SHP77 treated with DMSO at 0.1 percent for 48 hours (cell line): Measurements from ENCODE around the gene SCMH1.
"Not testable (repeated sequence)": the region's sequence is repeated elsewhere in the genome, so short reads cannot be mapped to it uniquely, and the experiment has no call there.

Experiments used
- DNase-seq: peaks from one replicate; lab custom pipeline; 2025; lab: John Stamatoyannopoulos, UW

The SCMH1 gene

GRCh38 chr1:41249319-41249718 is 7.2 kb upstream of the SCMH1 start:
- no peak for DNase-seq

GRCh38 chr1:41246568-41246967 is 4.5 kb upstream of the SCMH1 start:
- no peak for DNase-seq

- no peak for DNase-seq
These were observed 3.6 kb upstream of the SCMH1 start for GRCh38 chr1:41245659-41246058.

- DNase-seq, result no peak
These were observed 926 bp upstream of the SCMH1 start for GRCh38 chr1:41243079-41243385.

GRCh38 chr1:41242342-41243078 is 404 bp upstream of the SCMH1 start:
- DNase-seq, result no peak

- no peak for DNase-seq
These were observed 755 bp downstream of the SCMH1 start for GRCh38 chr1:41241354-41241748.

- DNase-seq, result no peak
These were observed 1.2 kb downstream of the SCMH1 start for GRCh38 chr1:41240781-41241353.

- DNase-seq, result no peak
These were observed 2.0 kb downstream of the SCMH1 start for GRCh38 chr1:41239988-41240610.

GRCh38 chr1:41238311-41238988 is 3.7 kb downstream of the SCMH1 start:
- DNase-seq, result no peak

- DNase-seq, result no peak
These were observed 5.3 kb downstream of the SCMH1 start for GRCh38 chr1:41236781-41237180.

GRCh38 chr1:41235893-41236292 is 6.2 kb downstream of the SCMH1 start:
- DNase-seq, result no peak

- no peak for DNase-seq
These were observed 8.4 kb downstream of the SCMH1 start for GRCh38 chr1:41233708-41234107.

- DNase-seq, result no peak
These were observed 9.8 kb downstream of the SCMH1 start for GRCh38 chr1:41232305-41232704.

- no peak for DNase-seq
These were observed 11.4 kb downstream of the SCMH1 start for GRCh38 chr1:41230656-41231055.

- DNase-seq, result not testable (repeated sequence)
These were observed 12.9 kb downstream of the SCMH1 start for GRCh38 chr1:41229219-41229618.

- DNase-seq, result no peak
These were observed 15.2 kb downstream of the SCMH1 start for GRCh38 chr1:41226815-41227434.

- DNase-seq, result no peak
These were observed 16.6 kb downstream of the SCMH1 start for GRCh38 chr1:41225495-41225894.

- peak; percentile 47 for DNase-seq
These were observed 19.6 kb downstream of the SCMH1 start for GRCh38 chr1:41222496-41222895.

- no peak for DNase-seq
These were observed 20.1 kb downstream of the SCMH1 start for GRCh38 chr1:41221995-41222394.

- DNase-seq, result no peak
These were observed 24.0 kb downstream of the SCMH1 start for GRCh38 chr1:41218152-41218551.

- DNase-seq, result no peak
These were observed 24.7 kb downstream of the SCMH1 start for GRCh38 chr1:41217441-41217840.

- DNase-seq, result no peak
These were observed 26.5 kb downstream of the SCMH1 start for GRCh38 chr1:41215623-41216022.

GRCh38 chr1:41213341-41213740 is 28.8 kb downstream of the SCMH1 start:
- DNase-seq, result no peak
